Stimulated activated CD4-positive, alpha-beta T cell treated with anti-CD3 and anti-CD28 coated beads, Interleukin-4, amount 100 ng/mL, for 1 hour (primary cell): ENCODE data around the gene IGF1R.

Experiments used
- DNase-seq: peaks from one replicate; pipeline ENCODE4 v3.0.0-alpha.2; 2020

IGF1R gene

DNA sequence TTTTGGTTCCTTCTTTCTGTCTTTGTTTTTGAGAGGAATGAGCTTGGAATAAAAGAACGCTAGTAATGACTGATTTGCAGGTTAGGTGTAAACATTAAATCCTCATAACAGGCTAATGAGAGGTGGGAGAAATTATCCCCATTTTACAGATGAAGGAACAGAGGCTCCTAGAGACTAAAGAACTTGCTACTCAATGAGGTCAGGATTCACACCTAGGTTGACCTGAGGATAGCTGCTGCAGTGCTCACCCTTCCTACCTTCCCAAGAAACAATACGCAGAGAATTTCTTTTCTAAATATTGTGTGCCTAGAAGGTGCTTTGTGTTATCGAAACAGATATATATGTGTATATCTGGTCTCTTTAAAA lies 106.3 kb downstream of the IGF1R start:
- no peak for DNase-seq

DNA sequence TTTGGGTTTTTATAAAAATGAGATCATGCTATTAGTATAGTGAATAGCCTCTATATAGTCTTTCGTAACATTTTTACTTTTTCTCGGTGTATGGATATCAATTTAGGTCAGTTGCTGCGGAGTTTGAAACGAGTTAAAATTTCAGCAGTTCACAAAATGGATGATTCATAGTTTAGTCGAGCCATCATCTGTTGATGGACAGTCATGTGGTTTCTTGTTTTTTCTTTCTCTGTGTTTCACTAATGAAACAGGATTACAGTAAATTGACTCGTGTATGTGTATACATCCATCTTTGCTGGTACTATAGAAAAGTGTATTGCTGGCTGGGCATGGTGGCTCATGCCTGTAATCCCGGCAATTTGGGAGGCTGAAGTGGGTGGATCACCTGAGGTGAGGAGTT lies 106.8 kb downstream of the IGF1R start:
- DNase-seq = no peak

DNA sequence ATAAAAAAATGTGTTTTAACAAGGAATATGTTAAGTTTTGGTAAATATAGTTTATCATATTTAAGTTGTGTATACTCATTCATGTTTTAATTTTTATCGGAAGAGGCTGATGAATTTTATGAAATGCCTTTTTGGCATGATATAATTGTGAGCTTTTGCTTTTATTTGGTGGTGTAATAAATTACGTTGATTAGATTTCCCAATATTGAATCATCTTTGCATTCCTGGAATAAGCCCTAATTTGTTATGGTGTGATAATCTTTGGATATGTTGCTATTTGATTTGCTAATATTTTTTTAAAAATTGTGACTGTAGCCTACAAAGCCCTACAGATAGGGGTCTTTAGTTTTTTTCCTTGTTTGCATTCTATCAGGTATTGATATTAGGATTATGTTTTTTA lies 107.4 kb downstream of the IGF1R start:
- no peak for DNase-seq

DNA sequence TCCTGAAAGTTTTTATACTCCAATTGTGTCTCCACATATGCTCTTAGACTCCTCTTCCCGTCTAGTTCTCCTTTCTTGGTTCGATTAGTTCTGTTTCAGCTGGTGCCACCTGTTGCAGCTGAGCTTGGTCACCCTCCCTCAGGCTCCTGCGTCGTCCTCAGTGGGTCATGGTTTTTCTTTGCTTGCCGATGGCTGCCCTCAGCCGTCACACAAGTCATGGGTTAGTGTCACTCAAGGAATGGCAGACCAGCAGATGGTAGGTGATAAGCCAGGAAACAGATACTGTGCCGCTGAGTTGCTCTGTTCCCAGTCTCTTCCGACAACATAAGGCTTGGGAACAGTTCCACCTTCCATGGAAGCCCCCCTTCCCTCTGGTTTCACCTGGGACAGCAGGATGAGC lies 109.9 kb downstream of the IGF1R start:
- DNase-seq = no peak

- no peak for DNase-seq
Observed at GRCh38 chr15:98759277-98759676, 110.9 kb downstream of the IGF1R start.

GRCh38 chr15:98760112-98760826 lies 111.9 kb downstream of the IGF1R start:
- DNase-seq = no peak

- no peak for DNase-seq
Observed at GRCh38 chr15:98760975-98761374, 112.6 kb downstream of the IGF1R start.

DNA sequence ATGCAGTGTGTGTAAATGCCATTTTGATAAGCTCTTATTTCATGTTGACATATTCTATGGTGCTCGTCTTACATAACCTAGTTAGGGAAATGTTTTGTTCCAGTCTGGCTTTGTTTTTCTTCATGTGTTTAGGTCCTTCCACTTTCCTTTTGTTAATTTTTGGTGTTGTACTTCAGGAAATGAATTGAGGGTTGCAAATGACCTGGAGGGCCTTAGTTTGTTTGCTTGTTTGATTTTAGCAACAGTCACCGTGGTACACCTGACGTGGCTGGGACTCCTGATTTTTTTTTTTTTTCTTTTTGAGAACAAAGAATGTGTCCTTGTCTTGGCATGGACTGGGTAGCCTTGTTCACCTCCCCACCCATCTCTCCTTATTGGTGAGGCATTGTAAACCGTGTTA lies 114.8 kb downstream of the IGF1R start:
- DNase-seq = no peak

DNA sequence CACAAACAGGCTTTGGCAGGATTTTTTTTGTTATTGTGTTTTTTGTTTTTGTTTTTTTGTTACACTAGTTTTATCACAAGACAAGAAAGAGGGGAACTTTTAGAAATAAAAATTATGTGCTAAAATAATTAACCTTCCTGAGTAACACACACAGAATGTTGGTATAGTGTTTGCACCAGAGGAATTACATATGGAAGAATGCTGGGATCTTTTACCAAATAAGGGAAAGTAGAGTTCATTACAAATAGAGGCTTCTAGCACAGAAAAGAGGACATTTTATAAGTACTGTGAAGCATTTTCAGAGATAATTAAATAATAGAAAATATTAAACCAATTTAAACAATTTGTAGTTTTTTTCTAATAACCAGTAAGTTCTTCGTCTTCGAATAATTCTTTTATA lies 116.0 kb downstream of the IGF1R start:
- DNase-seq = no peak

DNA sequence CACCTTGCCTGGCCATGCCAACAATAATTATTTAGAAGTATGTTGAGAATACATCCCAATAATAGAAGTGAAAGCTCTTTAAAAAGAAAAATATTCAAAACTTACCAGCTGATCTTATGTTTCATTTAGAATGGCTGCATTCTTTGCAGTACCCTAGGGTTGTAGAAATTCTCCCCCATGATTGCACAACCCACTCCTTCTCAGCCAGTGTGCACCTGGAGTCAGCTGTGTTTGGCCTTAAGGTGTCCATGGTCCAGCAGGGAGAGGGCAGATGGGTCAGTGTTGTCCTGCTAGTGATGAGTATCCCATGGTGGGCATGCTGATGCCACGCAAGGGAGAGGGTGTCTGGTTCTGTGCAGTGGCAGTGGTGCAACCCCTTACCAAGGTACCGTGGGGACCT lies 117.3 kb downstream of the IGF1R start:
- DNase-seq = no peak

DNA sequence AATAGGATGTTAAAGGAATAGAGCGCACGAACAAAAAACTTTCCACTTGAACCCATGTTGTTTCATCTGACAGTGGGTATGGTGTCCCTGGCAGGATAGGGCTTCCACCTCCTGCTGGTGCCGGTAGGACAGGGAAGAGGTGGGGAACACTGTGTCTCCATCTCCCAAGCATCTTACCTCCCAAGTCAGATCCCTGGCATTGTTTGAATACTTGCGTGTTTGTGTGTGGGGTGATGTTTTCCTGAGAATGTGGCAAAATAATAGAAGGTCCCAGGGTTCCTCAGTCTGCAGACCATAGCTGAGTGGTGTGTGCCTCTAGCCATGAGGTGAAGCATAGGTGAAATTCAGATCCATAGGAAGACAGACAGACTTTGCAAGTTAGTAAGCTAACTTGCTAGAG lies 119.4 kb downstream of the IGF1R start:
- DNase-seq = no peak

DNA sequence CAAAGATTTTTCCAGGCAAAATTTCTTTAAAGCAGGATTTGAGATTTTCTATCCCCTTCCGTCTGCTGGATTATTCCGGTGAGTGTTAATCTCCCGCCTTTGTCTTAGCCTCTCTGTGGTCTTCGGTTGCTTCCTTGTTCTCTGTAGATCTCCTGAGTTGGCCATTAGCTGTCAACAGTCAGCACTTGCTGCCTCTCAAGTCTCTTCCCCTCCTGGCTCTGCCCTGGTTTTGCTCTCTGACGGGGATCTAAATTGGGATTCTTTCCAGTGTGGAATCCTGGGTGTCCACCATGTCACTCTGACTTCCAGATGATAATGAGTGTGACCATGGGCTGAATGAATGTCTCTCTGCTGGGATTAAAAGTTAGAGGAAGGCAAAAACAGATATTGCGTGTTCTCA lies 121.5 kb downstream of the IGF1R start:
- DNase-seq = no peak

DNA sequence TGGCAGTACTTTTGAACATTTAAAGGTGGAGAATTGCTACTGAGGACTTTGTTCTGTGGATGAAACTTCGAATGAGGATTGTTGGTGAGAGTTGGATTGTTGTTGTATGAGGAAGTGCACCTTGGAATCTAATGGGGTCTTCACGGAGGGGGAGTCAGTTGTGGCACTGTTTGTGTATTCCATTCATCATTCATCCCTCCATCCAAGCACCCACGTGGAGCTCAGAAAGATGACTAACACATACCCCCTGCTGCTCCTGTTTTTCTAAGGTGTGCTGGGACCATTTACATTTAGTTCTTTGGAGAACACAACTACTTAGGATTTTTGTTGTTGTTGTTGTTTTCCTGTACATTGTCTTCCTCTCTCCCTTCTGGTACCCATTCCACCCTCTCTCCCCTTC lies 122.6 kb downstream of the IGF1R start:
- no peak for DNase-seq

GRCh38 chr15:98771541-98771940 lies 123.2 kb downstream of the IGF1R start:
- no peak for DNase-seq

DNA sequence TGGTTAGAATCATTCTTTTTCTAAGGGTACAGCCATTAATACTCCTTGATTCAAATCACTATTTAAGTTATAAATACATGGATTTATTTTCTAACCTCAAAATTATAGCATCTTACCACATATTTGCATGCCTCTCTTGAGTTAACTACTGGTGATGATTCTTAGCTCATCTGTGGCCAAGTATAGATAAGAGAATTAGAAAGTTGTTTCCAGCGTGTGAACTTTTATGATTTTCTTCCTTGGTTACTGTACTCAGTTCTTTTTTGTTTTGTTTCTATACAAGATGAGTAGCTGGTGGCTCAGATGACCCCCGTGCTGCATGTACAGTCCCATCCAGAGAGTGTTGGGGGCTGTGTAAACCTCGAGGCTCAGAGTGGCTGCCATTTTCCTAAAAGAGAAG lies 124.6 kb downstream of the IGF1R start:
- no peak for DNase-seq

DNA sequence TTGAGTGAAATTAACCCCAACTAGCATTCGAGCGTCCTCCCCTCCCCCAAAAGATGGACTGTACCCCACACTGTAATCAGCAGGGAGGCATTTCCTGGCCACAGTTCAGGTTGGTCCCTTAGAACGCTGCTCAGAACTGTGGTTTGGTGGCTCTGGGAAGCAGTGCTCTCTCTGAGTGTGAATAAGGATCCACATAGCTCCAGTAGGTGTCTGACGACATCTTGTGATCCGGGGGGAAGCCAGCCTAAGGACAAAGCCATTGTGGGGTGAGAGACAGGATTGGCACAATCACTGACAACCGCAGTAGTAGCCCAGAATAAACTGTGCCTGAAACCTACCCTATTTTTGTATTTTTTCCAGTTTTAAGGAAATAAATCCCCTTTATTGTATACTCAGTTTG lies 125.3 kb downstream of the IGF1R start:
- no peak for DNase-seq

DNA sequence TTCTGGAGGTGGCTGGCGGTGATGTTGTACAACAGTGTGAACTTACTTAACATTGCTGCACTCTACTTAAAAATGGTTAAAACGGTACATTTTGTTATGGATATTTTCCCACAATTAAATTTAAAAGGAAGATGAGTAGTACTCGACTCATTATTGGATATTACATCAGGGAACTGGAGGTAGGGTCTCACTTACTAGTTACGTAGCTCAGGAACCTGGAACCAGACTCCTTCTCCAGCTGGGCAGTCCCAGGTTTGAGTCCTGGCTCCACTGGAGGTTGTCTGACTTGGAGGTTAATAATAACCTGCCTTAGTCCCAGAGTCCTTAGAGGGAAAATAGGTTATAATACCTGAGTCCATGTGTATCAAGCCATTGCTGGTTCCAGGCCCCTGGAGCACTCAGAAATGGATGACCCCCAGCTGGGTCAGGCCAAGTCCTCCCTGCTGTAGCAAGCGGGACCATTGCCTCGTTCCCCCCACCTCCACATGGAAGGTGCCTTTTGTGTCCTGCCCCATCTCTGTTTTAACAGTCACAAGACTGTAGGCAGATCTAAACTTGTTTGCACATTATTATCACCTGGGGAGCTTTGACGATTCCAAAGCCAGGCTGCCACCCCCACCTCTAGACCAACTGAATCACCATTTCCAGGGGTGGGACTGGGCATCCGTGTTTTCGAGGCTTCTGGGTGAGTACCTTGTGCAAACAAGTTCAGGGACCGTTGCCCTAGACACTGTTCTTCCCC lies 126.6 kb downstream of the IGF1R start:
- no peak for DNase-seq

- no peak for DNase-seq
Observed at GRCh38 chr15:98775498-98776230, 127.3 kb downstream of the IGF1R start.

DNA sequence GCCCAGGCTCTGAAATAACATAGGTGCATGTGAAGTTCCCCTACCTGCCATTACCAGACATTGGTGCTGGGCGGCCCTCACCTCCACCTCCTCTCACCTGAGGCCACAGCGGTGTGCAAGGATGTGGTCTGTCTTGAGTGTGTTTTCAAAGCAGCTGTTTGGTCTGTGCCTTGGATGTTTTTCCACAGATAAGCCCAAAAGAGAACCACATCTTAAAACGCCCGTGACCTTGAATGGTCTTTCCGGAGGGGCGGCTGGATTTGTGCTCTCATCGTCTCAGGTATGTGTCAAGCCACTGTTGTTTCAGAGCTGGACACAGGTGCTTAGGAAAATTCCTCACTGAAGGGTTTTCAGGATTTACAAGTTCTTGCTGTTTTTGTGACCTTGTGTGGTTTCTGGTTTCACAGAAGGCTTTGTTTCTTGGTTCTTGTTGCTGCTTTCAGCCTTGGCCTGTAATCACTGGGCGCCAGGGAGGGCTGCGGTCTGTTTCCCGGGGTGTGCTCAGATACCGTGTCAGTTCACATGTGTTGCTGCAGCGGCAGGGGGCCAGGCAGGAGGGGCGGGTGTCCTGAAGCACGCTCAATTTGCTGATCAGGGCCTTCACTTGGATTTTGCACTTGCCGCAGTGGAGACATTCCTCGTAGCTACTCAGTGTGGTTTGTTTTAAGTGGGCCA lies 128.4 kb downstream of the IGF1R start:
- DNase-seq = no peak

DNA sequence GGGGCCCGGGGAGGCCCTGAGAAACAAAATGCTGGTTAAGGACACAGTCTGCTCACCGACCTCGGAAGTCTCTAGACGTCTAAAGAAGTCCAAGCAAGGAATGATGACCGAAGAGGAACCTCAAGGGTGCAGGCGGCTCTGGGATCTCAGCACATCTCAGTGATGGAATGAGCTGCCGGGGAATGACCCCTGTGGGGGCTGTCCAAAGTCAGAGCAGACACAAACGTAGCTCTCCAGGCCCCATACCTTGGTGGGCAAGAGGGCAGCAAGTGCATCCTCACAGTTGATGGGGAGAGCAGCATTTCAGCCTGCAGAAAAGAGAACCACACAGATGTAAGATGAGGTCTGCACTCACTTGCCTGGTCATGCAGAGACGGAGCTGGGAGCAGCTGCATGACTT lies 129.1 kb downstream of the IGF1R start:
- no peak for DNase-seq

- no peak for DNase-seq
Observed at GRCh38 chr15:98778263-98778959, 130.1 kb downstream of the IGF1R start.

- no peak for DNase-seq
Observed at GRCh38 chr15:98778960-98779359, 130.6 kb downstream of the IGF1R start.
